IPS-18c (cell line): ENCODE data around the gene KHNYN.
"Not testable (repeated sequence)": the region's sequence is repeated elsewhere in the genome, so short reads cannot be mapped to it uniquely, and the experiment has no call there.

ENCODE experiments used
- H3K4me3 ChIP-seq: 2 replicates; pipeline ENCODE4 v1.7.0; 2013; ENCODE audit warnings: low read depth, mild to moderate bottlenecking, low read length, moderate library complexity; ENCODE audit not compliant: insufficient read depth
- H3K9me3 ChIP-seq: one replicate; pipeline ENCODE4 v1.6.1; 2013; ENCODE audit warnings: mild to moderate bottlenecking, low read length, moderate library complexity; ENCODE audit not compliant: control insufficient read depth, insufficient read depth

The KHNYN gene

GRCh38 chr14:24429395-24430142 lies at the start of gene KHNYN, which contains the start of gene CBLN3:
Gene KHNYN (plus strand): TSS chr14:24429954. CDS start chr14:24430731, 777 bp downstream.
Gene CBLN3 (minus strand): TSS chr14:24429668. CDS start chr14:24429054, 614 bp downstream.
- Histone ChIP-seq H3K9me3 (no peaks in the 10 kb centered on the region), H3K4me3 (peak within 1 kb of the TSS; percentile 77)

GRCh38 chr14:24381363-24382063 lies 48.2 kb upstream of the KHNYN start:
- no peaks in the 10 kb centered on the region for H3K9me3 ChIP-seq
- H3K4me3 ChIP-seq: no peak overlapping the region

- H3K9me3 ChIP-seq: no peaks in the 10 kb centered on the region
- H3K4me3 ChIP-seq: no peak overlapping the region
Observed at GRCh38 chr14:24382064-24382371, 47.7 kb upstream of the KHNYN start.

- H3K4me3 ChIP-seq: no peak overlapping the region
- no peaks in the 10 kb centered on the region for H3K9me3 ChIP-seq
Observed at GRCh38 chr14:24384169-24384568, 45.6 kb upstream of the KHNYN start.

GRCh38 chr14:24385524-24385923 lies 44.2 kb upstream of the KHNYN start:
- H3K4me3 ChIP-seq: no peak overlapping the region

GRCh38 chr14:24387009-24387345 lies 42.8 kb upstream of the KHNYN start:
- H3K9me3 ChIP-seq: no peaks in the 10 kb centered on the region
- no peak overlapping the region for H3K4me3 ChIP-seq

More at GRCh38 chr14:24385524-24385923, 44.2 kb upstream of the KHNYN start:
- H3K9me3 ChIP-seq: no peaks in the 10 kb centered on the region

- not testable (repeated sequence) for H3K4me3 ChIP-seq, H3K9me3 ChIP-seq
Observed at GRCh38 chr14:24387579-24387978, 42.2 kb upstream of the KHNYN start.

GRCh38 chr14:24388474-24389179 lies 41.1 kb upstream of the KHNYN start:
- no peak overlapping the region for H3K4me3 ChIP-seq

GRCh38 chr14:24389226-24389848 lies 40.4 kb upstream of the KHNYN start:
- Histone ChIP-seq H3K9me3 (no peaks in the 10 kb centered on the region), H3K4me3 (no peak overlapping the region)

More at GRCh38 chr14:24388474-24389179, 41.1 kb upstream of the KHNYN start:
- no peaks in the 10 kb centered on the region for H3K9me3 ChIP-seq

GRCh38 chr14:24390701-24391468 lies 38.9 kb upstream of the KHNYN start:
- no peak overlapping the region for H3K4me3 ChIP-seq
- H3K9me3 ChIP-seq: no peaks in the 10 kb centered on the region

GRCh38 chr14:24392325-24393091 lies 37.2 kb upstream of the KHNYN start:
- no peak overlapping the region for H3K4me3 ChIP-seq

GRCh38 chr14:24394275-24394674 lies 35.5 kb upstream of the KHNYN start:
- no peaks in the 10 kb centered on the region for H3K9me3 ChIP-seq

More at GRCh38 chr14:24392325-24393091, 37.2 kb upstream of the KHNYN start:
- no peaks in the 10 kb centered on the region for H3K9me3 ChIP-seq

GRCh38 chr14:24395609-24396582 lies 33.9 kb upstream of the KHNYN start:
- Histone ChIP-seq H3K9me3 (no peaks in the 10 kb centered on the region), H3K4me3 (no peak overlapping the region)

More at GRCh38 chr14:24394275-24394674, 35.5 kb upstream of the KHNYN start:
- H3K4me3 ChIP-seq: no peak overlapping the region

GRCh38 chr14:24397639-24398292 lies 32.0 kb upstream of the KHNYN start:
- H3K4me3 ChIP-seq: no peak overlapping the region
- no peaks in the 10 kb centered on the region for H3K9me3 ChIP-seq

- H3K9me3 ChIP-seq: no peaks in the 10 kb centered on the region
- H3K4me3 ChIP-seq: peak overlapping the region; percentile 25; the same call in 1 of the 2 replicates
Observed at GRCh38 chr14:24398293-24398652, 31.5 kb upstream of the KHNYN start.
